K562 (cell line): ENCODE measurements around the gene KCNQ5. TPM values are rescaled to one million over a fixed set of nuclear protein-coding genes. Genes with fewer than 3 reads are reported as not detected.

Experiments used
- ATAC-seq: fragments of 200-7000 bp; cut with Tn5 transposase; 3 replicates; pipeline ENCODE4 v1.9.1; 2020; ENCODE audit warnings: moderate library complexity
- BruUV-seq: library from RNA; stranded (reverse); fragments of 400-500 nt; replicated peaks from 2 replicates; lab custom pipeline; 2021; lab: Mats Ljungman, UMichigan
- CTCF ChIA-PET: fragments of 300-600 bp; formaldehyde crosslinking; extraction: SDS; loops from one replicate; lab custom pipeline; 2021; ENCODE audit warnings: low intra/inter-chr PET ratio; lab: Yijun Ruan, JAX
- POLR2A ChIA-PET: fragments of 300-600, 350-650 bp; sonication (Branson Sonifier 250); formaldehyde crosslinking; extraction: SDS; loops from one replicate; lab custom pipeline; 2021; ENCODE audit warnings: antibody characterized with exemption, inconsistent platforms; lab: Yijun Ruan, JAX
- DNase-seq, 4 experiments: peaks; one replicate each; pipeline versions ENCODE4 v3.0.0 to v3.0.0-alpha.2; 2011 to 2018; ENCODE audit warnings: low spot score in 3 of 4, mixed read lengths in 3 of 4; ENCODE audit errors: extremely low read depth in 1 of 4
- FAIRE-seq: peaks from 2 replicates; lab custom pipeline; 2011; peaks lifted over from hg19 to GRCh38; lab: Jason Lieb, UNC
- H2AFZ ChIP-seq: 2 replicates; pipeline ENCODE4 v1.6.0; 2011; ENCODE audit warnings: low read depth, low read length, control low read depth, inconsistent platforms
- H3K27ac ChIP-seq: fragments of 200-600 bp; 3 replicates; pipeline ENCODE4 v1.8.0; 2011; ENCODE audit warnings: low read depth, mild to moderate bottlenecking, control low read depth, inconsistent platforms, low read length, moderate library complexity, mixed read lengths; ENCODE audit errors: extremely low read depth
- H3K27me3 ChIP-seq, 2 experiments: fragments of 300-600 bp in 1 of 2; 2 replicates in 1 of 2; 3 replicates in 1 of 2; pipeline versions ENCODE4 v1.6.0 to v1.8.0; 2011; ENCODE audit warnings: inconsistent platforms in 2 of 2, low read length in 2 of 2, mild to moderate bottlenecking in 1 of 2, mixed read lengths in 1 of 2, moderate library complexity in 1 of 2; ENCODE audit not compliant: control insufficient read depth in 2 of 2, insufficient read depth in 2 of 2
- H3K36me3 ChIP-seq: fragments of 300-600 bp; 3 replicates; pipeline ENCODE4 v1.8.0; 2011; ENCODE audit warnings: mild to moderate bottlenecking, low read length, inconsistent platforms; ENCODE audit not compliant: control insufficient read depth, insufficient read depth
- H3K4me1 ChIP-seq, 2 experiments: fragments of 200-600 bp in 1 of 2; replicated peaks in 1 of 2; 2 replicates in 1 of 2; 3 replicates in 1 of 2; pipeline versions ENCODE4 v1.5.1 to v1.8.0; 2011; ENCODE audit warnings: inconsistent platforms in 2 of 2, low read length in 2 of 2, mild to moderate bottlenecking in 1 of 2, mixed read lengths in 1 of 2, moderate library complexity in 1 of 2; ENCODE audit not compliant: control insufficient read depth in 2 of 2, insufficient read depth in 2 of 2
- H3K4me2 ChIP-seq: 2 replicates; pipeline ENCODE4 v1.6.1; 2011; ENCODE audit warnings: low read length, control low read depth, inconsistent platforms, mixed read lengths; ENCODE audit not compliant: insufficient read depth
- H3K4me3 ChIP-seq: fragments of 200-600 bp; sonication (generic), shearing (Covaris generic); 2 replicates; pipeline ENCODE4 v1.5.1; 2016; ENCODE audit warnings: control low read depth, inconsistent platforms
- H3K79me2 ChIP-seq: fragments of 200-600 bp; 3 replicates; pipeline ENCODE4 v1.8.0; 2011; ENCODE audit warnings: low read length, inconsistent platforms; ENCODE audit not compliant: control insufficient read depth, insufficient read depth
- H3K9ac ChIP-seq, 2 experiments: 2 replicates each; pipeline versions ENCODE4 v1.6.0 to v1.6.1; 2011; ENCODE audit warnings: low read depth in 2 of 2, low read length in 2 of 2, control low read depth in 1 of 2, inconsistent platforms in 1 of 2, mild to moderate bottlenecking in 1 of 2, mixed read lengths in 1 of 2; ENCODE audit not compliant: insufficient read depth in 1 of 2
- H3K9me1 ChIP-seq: one replicate; pipeline ENCODE4 v1.6.0; 2011; ENCODE audit warnings: inconsistent platforms, mild to moderate bottlenecking, low read length, moderate library complexity; ENCODE audit not compliant: control insufficient read depth, insufficient read depth
- H3K9me3 ChIP-seq: replicated peaks from 2 replicates; pipeline ENCODE4 v1.5.1; 2011; ENCODE audit warnings: low read depth, low read length, inconsistent platforms; ENCODE audit not compliant: control insufficient read depth, insufficient read depth
- H4K20me1 ChIP-seq: replicated peaks from 2 replicates; pipeline ENCODE4 v1.6.1; 2011; ENCODE audit warnings: low read length, inconsistent platforms, mixed read lengths; ENCODE audit not compliant: control insufficient read depth, insufficient read depth
- ARHGAP35 ChIP-seq: fragments of 450-650 bp; IDR thresholded peaks from 2 replicates; pipeline ENCODE4 v1.6.1; 2018; ENCODE audit not compliant: partially characterized antibody
- ARID3B ChIP-seq: fragments of 250-450 bp; sonication (Bioruptor Pico); IDR thresholded peaks from 2 replicates; pipeline ENCODE4 v1.4.0; 2020; ENCODE audit warnings: borderline replicate concordance
- BRD9 ChIP-seq: fragments of 450-650 bp; IDR thresholded peaks from 2 replicates; pipeline ENCODE4 v1.6.1; 2018; ENCODE audit warnings: low read depth; ENCODE audit not compliant: partially characterized antibody
- CBX8 ChIP-seq: fragments of 200-600 bp; sonication (generic); IDR thresholded peaks from 2 replicates; pipeline ENCODE4 v1.6.1; 2012; ENCODE audit warnings: borderline replicate concordance, mixed run types, low read depth, mild to moderate bottlenecking, moderate library complexity, mixed read lengths, low read length, control low read depth, inconsistent platforms; ENCODE audit not compliant: poor library complexity, severe bottlenecking; ENCODE audit errors: extremely low read depth
- CCAR2 ChIP-seq: fragments of 200-400 bp; formaldehyde crosslinking; IDR thresholded peaks from 2 replicates; pipeline ENCODE4 v1.6.1; 2017; ENCODE audit warnings: mild to moderate bottlenecking, low read depth, low read length
- ELF1 ChIP-seq: fragments of 200-800 bp; sonication (Bioruptor generic); IDR thresholded peaks from 2 replicates; pipeline ENCODE4 v1.6.1; 2016; ENCODE audit warnings: missing genetic modification characterization, missing compliant biosample characterization
- HDAC1 ChIP-seq, 2 experiments: fragments of 450-650 bp; IDR thresholded peaks; 2 replicates each; pipeline ENCODE4 v1.6.1; 2016 to 2017; ENCODE audit warnings: inconsistent platforms in 1 of 2, mild to moderate bottlenecking in 1 of 2, moderate library complexity in 1 of 2
- L3MBTL2 ChIP-seq: fragments of 450-650 bp; IDR thresholded peaks from 2 replicates; pipeline ENCODE4 v1.6.1; 2016; ENCODE audit warnings: mild to moderate bottlenecking, moderate library complexity
- LARP7 ChIP-seq: fragments of 450-650 bp; IDR thresholded peaks from 2 replicates; pipeline ENCODE4 v1.6.1; 2016
- NCOA1 ChIP-seq: fragments of 450-650 bp; IDR thresholded peaks from 2 replicates; pipeline ENCODE4 v1.6.1; 2016; ENCODE audit warnings: low read depth
- NCOA4 ChIP-seq: fragments of 450-650 bp; IDR thresholded peaks from 2 replicates; pipeline ENCODE4 v1.6.1; 2018; ENCODE audit warnings: mild to moderate bottlenecking; ENCODE audit not compliant: partially characterized antibody
- NFYB ChIP-seq: IDR thresholded peaks from 2 replicates; pipeline ENCODE4 v1.6.1; 2011; ENCODE audit warnings: mild to moderate bottlenecking, moderate library complexity; ENCODE audit not compliant: insufficient read length; ENCODE audit errors: extremely low read depth
- RAD21 ChIP-seq, 2 experiments: fragments of 250-450 bp in 1 of 2; fragments of 450-650 bp in 1 of 2; sonication (Bioruptor Pico) in 1 of 2; formaldehyde crosslinking in 1 of 2; IDR thresholded peaks in 1 of 2; conservative IDR thresholded peaks in 1 of 2; 2 replicates each; pipeline versions ENCODE4 v1.4.0 to v1.8.0; 2020 to 2022; ENCODE audit warnings: mild to moderate bottlenecking in 2 of 2, moderate library complexity in 1 of 2
- SAP30 ChIP-seq: fragments of 200-600 bp; sonication (generic); IDR thresholded peaks from 2 replicates; pipeline ENCODE4 v1.6.1; 2012; ENCODE audit warnings: borderline replicate concordance, low read depth, mild to moderate bottlenecking, moderate library complexity, low read length, control low read depth, inconsistent platforms; ENCODE audit not compliant: insufficient read depth, poor library complexity, severe bottlenecking
- SPI1 ChIP-seq: IDR thresholded peaks from 2 replicates; pipeline ENCODE4 v1.6.1; 2011; ENCODE audit warnings: low read depth, low read length, control low read depth, borderline replicate concordance
- UBTF ChIP-seq, 2 experiments: IDR thresholded peaks; 2 replicates each; pipeline ENCODE4 v1.6.1; 2012; ENCODE audit warnings: improper control_type of control experiment in 2 of 2, low read depth in 2 of 2, low read length in 2 of 2, borderline replicate concordance in 1 of 2
- ZNF175 ChIP-seq: fragments of 200-800 bp; sonication (Bioruptor generic); IDR thresholded peaks from 2 replicates; pipeline ENCODE4 v1.6.1; 2016; ENCODE audit warnings: low read depth, mild to moderate bottlenecking, missing genetic modification characterization, missing compliant biosample characterization
- ZNF57 ChIP-seq: fragments of 450-650 bp; formaldehyde crosslinking; IDR thresholded peaks from 2 replicates; pipeline ENCODE4 v1.4.0; 2020; ENCODE audit warnings: mild to moderate bottlenecking, moderate library complexity
- WGBS: fragments of 100-300 bp; shearing (Covaris generic); methylation state at CpG from one replicate; pipeline ENCODE4 v1.1.6; 2016; ENCODE audit warnings: low coverage, mixed read lengths; ENCODE audit not compliant: insufficient coverage; ENCODE audit errors: missing lambda C conversion rate; 5-methylcytosine and 5-hydroxymethylcytosine counted together
- in situ Hi-C: fragments of 300-500 bp; cut with MboI; formaldehyde crosslinking; loops from 4 replicates; pipeline ENCODE4 v1.15.0; 2018; ENCODE audit warnings: inconsistent platforms, mixed read lengths
- intact Hi-C: fragments of 100-400 bp; cut with micrococcal nuclease; formaldehyde crosslinking; loops from 2 replicates; pipeline ENCODE4 v1.14.2; 2022
- polyA plus RNA-seq, 8 experiments: library from polyadenylated mRNA; depleted of rRNA in 4 of 8; stranded (reverse) in 5 of 8; unstranded in 3 of 8; fragments of >200 nt; fragmentation: Nextera tagmentation in 2 of 8; fragmentation: Illumina TruSeq in 1 of 8; extraction: Ambion mirVana in 2 of 8; extraction: Trizol in 1 of 8; gene quantifications; 2 replicates each; pipeline versions ENCODE4 v1.2.1 to v1.2.3, GENCODE V29; 2011 to 2014; ENCODE audit warnings: inconsistent platforms in 1 of 8, missing spikeins in 1 of 8
- total RNA-seq, 7 experiments: library from RNA; depleted of rRNA in 6 of 7; stranded (reverse); fragments of >200 nt in 6 of 7; fragmentation: Illumina TruSeq in 2 of 7; extraction: Trizol in 2 of 7; gene quantifications; 2 replicates each; pipeline versions ENCODE4 v1.2.1 to v1.2.3, GENCODE V29; 2011 to 2021; ENCODE audit warnings: low replicate concordance in 1 of 7

KCNQ5 gene
- total and polyA plus RNA-seq, 9 of the 15 experiments (the other 6 are each of a cell fraction or from before 2014, with no cell fraction given): 0.31 to 5.9 (median 2.6) TPM

GRCh38 chr6:73134588-73134987 lies 512.7 kb downstream of the KCNQ5 start:
- Histone ChIP-seq H4K20me1 (no peaks in the 10 kb centered on the region), H2AFZ (no peak overlapping the region), H3K27ac (no peak overlapping the region), H3K4me2 (no peak overlapping the region), H3K9ac (no peak overlapping the region), H3K36me3 (peaks cover 3% of the 10 kb centered on the region; the same call in 1 of the 3 replicates), H3K4me3 (no peak overlapping the region), H3K9me1 (no peaks in the 10 kb centered on the region), H3K79me2 (no peaks in the 10 kb centered on the region), H3K9me3 (no peaks in the 10 kb centered on the region), H3K27me3 (no peaks in the 10 kb centered on the region), H3K4me1 (no peaks in the 10 kb centered on the region; a peak in 1 of 5 replicates)
- DNase-seq: peak; percentile 23 to 67 (median 27)
- POLR2A ChIA-PET: no interaction called here
- ATAC-seq: peak; percentile 90
- CTCF ChIA-PET: no interaction called here
- FAIRE-seq: no peak
- WGBS: 40% methylated on average over 11 of the region's 11 CpGs
- intact Hi-C loops: loop anchor here (10.0 kb wide), 1 partner anchor 430 kb away; no protein-coding TSS in a partner anchor
- BruUV-seq: no TSS peak
- in situ Hi-C loops: loop anchor here (10.0 kb wide), 1 partner anchor 510 kb away; the partner anchor contains the start of gene KCNQ5
- TF ChIP-seq ZNF57 (CRISPR knock-in tag) (no peak), UBTF (IDR thresholded peaks at IDR 0.05; ENCODE audit: borderline replicate concordance in 1 of 2, low read depth in 2 of 2, low read length in 2 of 2) (no peak), CBX8 (no peak), NCOA1 (no peak), L3MBTL2 (peak; percentile 69; the same call in 1 of the 2 replicates), LARP7 (no peak), HDAC1 (IDR thresholded peaks at IDR 0.05) (no peak), RAD21 (CRISPR knock-in tag; conservative IDR thresholded peaks at IDR 0.05 in 1 of 2, IDR thresholded peaks at IDR 0.05 in 1 of 2) (peak in 1 of 2 experiments; percentile 30; a peak in 1 of 4 replicates), ARID3B (CRISPR knock-in tag) (no peak), BRD9 (no peak), ARHGAP35 (no peak), NFYB (no peak), ZNF175 (CRISPR knock-in tag) (no peak), CCAR2 (no peak), SAP30 (no peak), NCOA4 (no peak), SPI1 (no peak), ELF1 (tag) (no peak)
